COR-L47 (cell line): ENCODE data around the gene KLHL36.
"Not testable (repeated sequence)": the region's sequence is repeated elsewhere in the genome, so short reads cannot be mapped to it uniquely, and the experiment has no call there.

Experiments
- DNase-seq: peaks from one replicate; lab custom pipeline; 2025; lab: John Stamatoyannopoulos, UW

The KLHL36 gene

GRCh38 chr16:84616515-84616914, 31.8 kb upstream of the KLHL36 start:
- DNase-seq, result no peak

DNA sequence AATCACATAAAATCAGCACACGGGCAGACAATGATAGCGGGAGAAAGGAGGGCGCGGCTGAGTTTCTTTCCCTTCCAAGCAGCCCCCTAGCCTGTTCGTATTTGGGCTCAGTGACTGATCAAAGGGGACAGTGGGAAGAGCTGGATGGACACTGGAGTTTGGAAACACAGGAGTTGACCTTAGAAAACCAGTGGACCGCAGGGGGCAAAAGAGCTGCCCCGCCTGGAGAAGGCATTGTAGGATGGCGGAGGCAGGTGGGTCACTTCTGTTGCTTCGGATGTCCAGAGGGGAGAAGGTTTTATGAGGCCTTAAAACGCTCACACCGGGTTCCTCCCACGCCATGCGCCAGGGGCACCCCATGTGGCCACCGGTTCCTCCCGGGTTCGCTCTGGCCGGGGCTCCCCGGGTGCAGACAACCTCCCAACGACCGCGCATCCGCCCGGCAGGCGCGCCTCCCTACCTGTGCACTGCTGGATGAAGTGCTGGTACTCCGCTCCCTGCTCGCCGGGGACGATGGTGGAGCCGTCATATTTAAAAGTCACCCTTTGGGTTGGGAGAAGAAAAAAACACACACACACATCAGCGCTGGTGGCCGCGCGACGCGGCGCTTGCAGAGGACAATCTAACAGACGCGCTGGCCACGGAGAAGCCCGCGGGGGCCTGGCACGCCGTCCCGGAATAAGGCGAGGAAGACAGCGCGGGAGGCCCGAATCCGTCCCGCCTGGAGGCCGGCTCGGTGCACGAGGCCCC, 31.1 kb upstream of the KLHL36 start:
- peak; percentile 25 for DNase-seq

DNA sequence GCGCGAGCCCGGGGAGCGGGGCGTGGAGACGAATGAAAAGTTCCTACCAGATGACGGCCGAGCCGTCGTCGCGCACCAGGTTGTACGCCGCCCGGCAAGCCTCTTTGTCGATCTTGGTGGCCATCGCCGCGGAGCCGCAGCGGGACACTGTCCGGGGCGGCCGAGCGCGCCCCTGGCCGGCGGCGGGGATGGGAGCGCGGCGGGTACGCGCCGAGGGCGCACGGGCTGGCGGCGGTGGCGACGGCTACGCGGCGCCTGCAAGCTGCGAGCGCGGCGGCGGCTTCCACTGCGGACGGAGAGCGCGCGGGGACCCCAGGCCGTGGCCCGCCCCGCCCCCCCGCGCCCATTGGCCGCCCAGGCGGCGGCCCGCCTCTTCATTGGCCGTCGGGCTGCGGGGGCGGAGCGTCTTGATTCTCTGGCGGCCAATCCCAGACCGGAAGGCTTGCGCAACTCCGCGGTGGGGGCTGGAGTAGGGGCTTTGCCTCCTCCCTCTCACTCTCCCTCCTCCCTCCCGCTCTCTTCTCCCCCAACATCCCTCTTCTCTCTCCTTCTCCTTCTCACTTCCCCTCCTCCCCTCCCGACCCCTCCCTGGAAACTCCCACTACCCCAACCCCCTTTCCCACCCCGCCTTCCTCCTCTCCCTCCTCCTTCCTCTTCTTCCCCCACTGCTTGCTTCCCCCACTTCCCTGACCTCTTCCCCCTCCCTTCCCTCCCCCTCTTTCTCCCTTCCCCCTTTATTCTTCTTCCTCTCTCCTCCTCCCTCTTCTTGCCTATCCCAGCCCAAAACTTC, 30.3 kb upstream of the KLHL36 start, which contains the start of gene COTL1:
COTL1 (minus strand) TSS at position 288 of the 790 bp plus-strand sequence; CDS start at position 124, 164 bp downstream.
- peak; percentile 94 for DNase-seq

- no peak for DNase-seq
Measured at GRCh38 chr16:84618581-84619460, 29.5 kb upstream of the KLHL36 start.

GRCh38 chr16:84620913-84621312, 27.4 kb upstream of the KLHL36 start:
- not testable (repeated sequence) for DNase-seq

DNA sequence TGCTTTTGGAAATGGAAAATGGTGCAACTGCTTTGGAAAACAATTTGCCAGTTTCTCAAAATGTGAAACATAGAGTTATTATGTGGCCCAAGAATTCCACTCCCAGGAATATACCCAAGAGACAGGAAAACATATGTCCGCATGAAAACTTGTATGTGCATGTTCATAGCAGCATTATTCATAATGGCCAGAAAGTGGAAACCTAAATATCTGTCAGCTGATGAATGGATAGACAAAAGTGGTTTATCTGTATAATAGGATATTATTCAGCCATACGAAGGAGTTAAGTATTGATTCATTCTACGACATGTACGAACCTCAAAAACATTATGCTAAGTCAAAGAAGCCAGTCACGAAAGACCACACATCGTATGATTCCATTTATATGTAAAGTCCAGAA, 22.8 kb upstream of the KLHL36 start:
- DNase-seq, result no peak

DNA sequence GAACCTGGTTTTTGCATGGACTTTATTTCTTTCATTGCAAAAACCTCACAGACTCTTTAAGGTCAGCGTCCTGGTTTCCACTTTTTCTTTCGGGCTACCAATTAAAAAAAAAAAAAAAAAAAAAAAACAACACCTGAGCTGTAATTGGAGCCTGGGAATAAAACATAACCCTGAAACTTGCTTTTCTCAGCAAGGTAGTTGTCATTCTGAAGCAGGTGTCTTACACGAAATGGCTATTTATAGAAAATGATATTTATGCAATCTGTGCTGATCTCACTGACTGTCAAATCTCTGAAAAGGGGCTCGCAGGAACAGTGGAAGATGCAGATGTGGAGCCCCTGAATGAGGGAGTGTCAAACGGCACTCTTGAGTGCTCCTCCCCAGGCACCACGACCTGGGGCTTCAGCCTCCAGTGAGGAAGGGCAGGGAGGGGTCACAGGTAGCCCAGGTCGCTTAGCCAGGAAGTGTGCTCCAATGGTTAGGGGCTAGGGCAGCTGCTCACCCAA, 20.0 kb upstream of the KLHL36 start:
- DNase-seq, result no peak

DNA sequence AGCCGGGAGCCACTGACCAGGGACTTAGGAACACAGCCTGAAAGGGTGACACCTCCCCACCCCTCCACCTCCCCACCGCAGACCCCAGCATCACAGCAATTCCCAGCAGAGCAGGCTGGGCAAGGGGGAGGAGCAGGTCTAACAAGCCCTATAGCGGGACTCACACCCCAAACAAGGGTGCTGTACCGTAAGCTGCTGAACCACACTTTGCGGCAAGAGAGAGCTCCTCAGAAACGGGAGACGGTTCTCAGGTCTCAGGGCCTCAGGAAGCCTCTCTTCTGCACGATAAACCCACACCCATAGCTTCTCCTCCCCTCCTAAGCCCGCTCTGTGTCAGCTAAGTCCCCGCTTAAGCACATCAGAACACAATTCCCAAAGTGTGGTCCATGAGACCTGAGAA, 18.7 kb upstream of the KLHL36 start:
- no peak for DNase-seq

DNA sequence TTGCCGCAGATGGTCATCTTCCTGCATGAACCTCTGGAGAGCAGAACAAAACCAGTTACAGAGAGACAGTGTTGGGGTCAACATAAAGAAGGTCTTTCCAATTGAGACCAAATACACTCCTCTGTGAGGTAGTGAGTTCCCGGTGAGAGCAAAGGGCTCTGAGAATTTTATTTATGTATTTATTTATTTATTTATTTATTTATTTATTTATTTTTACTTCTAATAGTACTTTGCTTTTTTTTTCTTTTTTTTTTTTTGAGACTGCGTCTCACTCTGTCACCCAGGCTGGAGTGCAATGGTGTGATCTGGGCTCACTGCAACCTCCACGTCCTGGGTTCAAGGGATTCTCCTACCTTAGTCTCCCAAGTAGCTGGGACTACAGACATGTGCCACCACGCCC, 18.3 kb upstream of the KLHL36 start:
- no peak for DNase-seq

GRCh38 chr16:84630446-84631152, 17.7 kb upstream of the KLHL36 start:
- DNase-seq, result no peak

DNA sequence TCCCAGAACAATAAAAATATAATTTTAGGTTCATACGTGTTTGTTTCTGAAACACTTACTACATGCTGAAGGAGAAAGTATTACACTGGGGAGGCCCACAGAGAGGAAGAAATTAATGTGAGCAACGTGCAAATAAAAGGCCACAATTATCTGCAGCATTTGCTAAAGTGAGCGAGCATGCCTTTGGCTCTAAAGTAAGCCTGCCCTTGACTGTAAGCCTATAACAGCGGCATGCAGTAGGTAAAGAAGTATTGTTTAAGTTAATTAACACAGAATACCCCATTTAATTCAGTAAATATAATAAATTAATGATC, 17.2 kb upstream of the KLHL36 start:
- DNase-seq, result no peak

DNA sequence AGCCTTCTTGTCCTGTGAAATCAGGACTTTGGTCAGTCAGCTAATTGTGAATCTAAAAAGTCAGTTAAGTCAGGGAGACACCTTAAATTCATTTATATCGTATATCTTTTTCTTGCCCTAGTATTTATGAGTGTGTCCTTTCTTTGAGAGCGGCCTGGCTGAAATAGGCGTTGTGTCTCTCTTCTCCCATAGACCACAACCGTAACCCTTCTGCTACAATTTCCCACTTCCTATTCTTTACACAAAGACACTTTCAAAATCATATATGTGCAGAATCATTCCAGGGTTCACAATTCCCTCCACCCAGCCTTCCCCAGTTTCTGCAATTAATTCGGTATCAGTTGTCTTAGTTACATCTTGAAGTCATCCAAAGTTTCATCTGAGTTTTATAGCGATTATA, 16.4 kb upstream of the KLHL36 start:
- no peak for DNase-seq

GRCh38 chr16:84632862-84633261, 15.4 kb upstream of the KLHL36 start:
- DNase-seq, result not testable (repeated sequence)

GRCh38 chr16:84633622-84634021, 14.7 kb upstream of the KLHL36 start:
- DNase-seq, result no peak

DNA sequence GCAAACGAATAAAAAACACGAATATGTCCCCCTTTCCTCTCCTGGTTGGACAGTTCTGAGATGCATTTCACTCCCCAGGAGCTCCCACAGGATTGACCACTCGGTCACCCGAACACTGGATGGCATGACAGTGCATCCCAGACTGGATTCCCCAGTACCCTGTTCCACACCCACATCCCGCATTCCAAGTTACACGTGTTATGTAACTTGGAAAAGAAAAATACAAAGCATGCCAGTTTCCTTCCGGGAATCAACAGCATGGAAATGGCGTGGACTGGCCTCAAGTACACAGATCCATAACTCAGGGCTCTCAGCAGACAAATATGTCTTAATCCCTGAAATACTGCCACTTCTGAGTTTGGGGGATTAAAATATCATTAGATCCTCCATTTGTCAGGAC, 12.6 kb upstream of the KLHL36 start:
- no peak for DNase-seq

GRCh38 chr16:84637709-84638108, 10.6 kb upstream of the KLHL36 start:
- no peak for DNase-seq

DNA sequence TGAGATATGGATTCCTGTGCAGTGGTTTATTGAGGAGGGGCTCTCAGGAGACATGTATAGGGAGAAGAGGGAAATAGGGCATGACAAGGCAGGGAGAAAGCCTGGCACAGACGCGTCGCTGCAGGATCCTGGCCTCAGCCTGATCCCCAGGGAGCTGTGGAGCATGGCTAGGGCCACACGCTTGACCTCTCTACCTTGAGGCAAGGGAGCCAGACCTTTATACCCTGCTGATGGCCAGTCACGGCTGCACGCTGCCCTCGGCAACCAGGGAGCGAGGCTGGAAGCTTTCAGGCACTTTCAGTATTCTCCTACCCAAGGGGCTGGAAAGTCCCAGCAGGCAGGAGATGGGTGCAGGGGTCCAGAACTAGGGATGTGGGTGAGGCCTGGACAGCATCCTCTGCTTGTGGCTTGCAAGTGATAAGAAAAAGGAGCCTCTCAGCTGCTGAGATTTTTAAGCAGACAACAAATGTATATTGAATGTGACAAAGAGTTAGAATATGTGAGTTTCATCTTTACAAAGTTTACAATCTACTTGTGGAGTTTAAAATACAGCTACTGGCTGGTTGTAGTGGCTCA, 10.0 kb upstream of the KLHL36 start:
- no peak for DNase-seq

DNA sequence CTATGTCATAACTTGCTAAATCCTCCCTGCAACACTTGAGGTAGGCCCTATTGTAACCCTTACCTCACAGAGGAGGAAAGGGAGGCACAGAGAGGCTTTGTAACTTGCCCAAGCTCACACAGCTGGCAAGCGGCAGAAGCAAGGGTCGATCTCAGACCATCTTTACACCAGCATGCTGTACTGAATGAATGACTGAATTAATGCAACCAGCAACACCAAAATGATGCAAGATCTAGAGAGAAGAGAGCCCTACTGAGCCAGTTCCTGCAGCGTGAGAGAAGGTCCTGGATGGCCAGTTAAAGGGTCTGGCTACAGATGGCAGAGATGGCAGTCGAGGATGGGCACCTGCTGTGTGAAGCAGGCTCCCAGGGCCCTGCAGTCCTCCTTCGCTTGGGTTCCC, 8.2 kb upstream of the KLHL36 start:
- DNase-seq, result no peak

- DNase-seq, result no peak
Measured at GRCh38 chr16:84641643-84642358, 6.5 kb upstream of the KLHL36 start.

DNA sequence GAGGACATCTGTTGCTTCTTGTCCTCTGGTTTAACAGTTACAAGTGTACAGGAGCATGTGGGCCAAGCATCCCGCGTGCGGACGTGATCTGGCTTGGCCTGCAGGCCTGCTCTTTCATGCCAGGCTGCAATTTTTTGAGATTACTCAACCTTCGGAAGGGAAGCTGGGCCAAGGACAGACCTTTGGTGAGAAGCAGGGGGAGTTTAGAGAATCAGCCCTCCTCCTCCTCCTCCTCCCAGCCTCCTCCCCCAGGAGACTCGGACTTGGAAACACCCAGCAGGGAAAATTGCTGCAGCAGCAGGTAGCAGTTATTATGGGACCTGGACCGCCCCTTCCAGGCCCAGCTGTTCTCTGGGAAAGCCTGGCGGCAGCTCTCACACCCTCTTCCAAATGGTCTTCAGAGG, 5.1 kb upstream of the KLHL36 start:
- peak; percentile 73 for DNase-seq

- DNase-seq, result no peak
Measured at GRCh38 chr16:84643674-84644073, 4.6 kb upstream of the KLHL36 start.
